Activated B cell treated with CpG ODN at 0.5 μM for 24 hours (primary cell): Measurements from ENCODE around the gene MCC. TPM values are rescaled to one million over a fixed set of nuclear protein-coding genes. Genes with fewer than 3 reads are reported as not detected.

ENCODE experiments used
- ATAC-seq: fragments of 200-7000 bp; cut with Tn5 transposase; one replicate; pipeline ENCODE4 v1.10.0; 2021; ENCODE audit warnings: low read depth, mild to moderate bottlenecking, moderate library complexity
- CTCF ChIA-PET: fragments of 350-600 bp; sonication (Branson Sonifier 250); formaldehyde crosslinking; loops from one replicate; lab custom pipeline; 2021; ENCODE audit warnings: antibody characterized with exemption; lab: Charles Lee
- POLR2A ChIA-PET: fragments of 350-600 bp; sonication (Branson Sonifier 250); formaldehyde crosslinking; loops from one replicate; lab custom pipeline; 2021; ENCODE audit warnings: antibody characterized with exemption; lab: Charles Lee
- DNase-seq: peaks from one replicate; pipeline ENCODE4 v3.0.0; 2022
- H3K27ac Mint-ChIP-seq: one replicate; pipeline ENCODE4 v1.8.0; 2020; ENCODE audit warnings: mixed read lengths
- H3K27me3 Mint-ChIP-seq: one replicate; pipeline ENCODE4 v1.8.0; 2021; ENCODE audit warnings: mixed read lengths
- H3K36me3 Mint-ChIP-seq: one replicate; pipeline ENCODE4 v1.8.0; 2021; ENCODE audit warnings: low read depth, mixed read lengths
- H3K4me1 Mint-ChIP-seq: one replicate; pipeline ENCODE4 v1.8.0; 2021; ENCODE audit warnings: mixed read lengths
- H3K4me3 Mint-ChIP-seq: one replicate; pipeline ENCODE4 v1.8.0; 2020; ENCODE audit warnings: mild to moderate bottlenecking, mixed read lengths
- H3K9me3 Mint-ChIP-seq: one replicate; pipeline ENCODE4 v1.8.0; 2020; ENCODE audit warnings: mixed read lengths
- CTCF ChIP-seq: fragments of 200-600 bp; IDR thresholded peaks from one replicate; pipeline ENCODE4 v1.8.0; 2022; ENCODE audit warnings: antibody characterized with exemption, mild to moderate bottlenecking
- intact Hi-C: fragments of 100-400 bp; cut with micrococcal nuclease; formaldehyde crosslinking; loops from one replicate; pipeline ENCODE4 v1.15.1; 2024
- total RNA-seq: library from RNA; stranded (reverse); gene quantifications from 2 replicates; pipeline ENCODE4 v1.2.3, GENCODE V29; 2022

MCC gene
- total RNA-seq, 1 donor from 2014 or later: 0.22 TPM

GRCh38 chr5:112973036-112973435, 515.2 kb downstream of the MCC start:
- no peaks in the 10 kb centered on the region for H3K27me3 Mint-ChIP-seq
- H3K9me3 Mint-ChIP-seq: no peaks in the 10 kb centered on the region
- peaks cover 30% of the 10 kb centered on the region for H3K4me1 Mint-ChIP-seq
- intact Hi-C loops: no loop called here
- DNase-seq: no peak
- H3K27ac Mint-ChIP-seq: no peak overlapping the region
- peaks cover 11% of the 10 kb centered on the region for H3K36me3 Mint-ChIP-seq
- TF ChIP-seq CTCF: no peak
- ChIA-PET POLR2A (no interaction called here), CTCF (no interaction called here)
- no peak overlapping the region for H3K4me3 Mint-ChIP-seq
- no peak for ATAC-seq

Other genes with a start within 250 kb of the MCC start
- not detected in 2 replicates for gene TSSK1B, start 53.5 kb downstream of the MCC start, total RNA-seq
- 41.7 and 44.8 TPM in 2 replicates for gene YTHDC2, start 25.2 kb upstream of the MCC start, total RNA-seq